Raji (cell line): ENCODE data around the gene MDM4.

Source experiments
- POLR2A ChIP-seq: IDR thresholded peaks from 2 replicates; pipeline ENCODE4 v1.6.1; 2011; ENCODE audit warnings: low read depth, low read length, control low read depth; ENCODE audit not compliant: insufficient read depth

Gene MDM4

GRCh38 chr1:204599098-204599497 is 82.9 kb downstream of the MDM4 start:
- no peak for TF ChIP-seq POLR2A

DNA sequence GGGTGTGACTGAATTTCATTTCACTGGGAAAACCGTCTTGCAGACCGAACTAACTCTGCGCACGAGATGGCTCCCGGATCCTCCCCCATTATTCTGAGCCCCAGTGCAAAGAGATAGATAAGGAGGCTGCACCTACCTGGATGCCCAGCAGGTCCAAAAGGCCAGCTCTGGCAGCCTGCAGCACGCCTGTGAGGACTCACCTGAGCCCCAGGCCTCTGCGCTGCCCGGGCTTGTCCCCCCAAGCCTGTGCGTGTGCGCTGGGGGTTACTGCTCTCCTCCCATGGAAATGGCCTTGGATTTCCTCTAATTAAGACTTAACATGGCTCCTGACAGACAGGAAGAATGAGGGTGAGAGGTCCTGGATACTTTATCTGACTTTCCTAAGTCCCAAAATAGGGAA is 83.4 kb downstream of the MDM4 start:
- TF ChIP-seq POLR2A, result no peak

GRCh38 chr1:204600203-204600602 is 84.0 kb downstream of the MDM4 start:
- no peak for TF ChIP-seq POLR2A

- no peak for TF ChIP-seq POLR2A
Measured at GRCh38 chr1:204600968-204601367, 84.8 kb downstream of the MDM4 start.

- no peak for TF ChIP-seq POLR2A
Measured at GRCh38 chr1:204602111-204602579, 85.9 kb downstream of the MDM4 start.

DNA sequence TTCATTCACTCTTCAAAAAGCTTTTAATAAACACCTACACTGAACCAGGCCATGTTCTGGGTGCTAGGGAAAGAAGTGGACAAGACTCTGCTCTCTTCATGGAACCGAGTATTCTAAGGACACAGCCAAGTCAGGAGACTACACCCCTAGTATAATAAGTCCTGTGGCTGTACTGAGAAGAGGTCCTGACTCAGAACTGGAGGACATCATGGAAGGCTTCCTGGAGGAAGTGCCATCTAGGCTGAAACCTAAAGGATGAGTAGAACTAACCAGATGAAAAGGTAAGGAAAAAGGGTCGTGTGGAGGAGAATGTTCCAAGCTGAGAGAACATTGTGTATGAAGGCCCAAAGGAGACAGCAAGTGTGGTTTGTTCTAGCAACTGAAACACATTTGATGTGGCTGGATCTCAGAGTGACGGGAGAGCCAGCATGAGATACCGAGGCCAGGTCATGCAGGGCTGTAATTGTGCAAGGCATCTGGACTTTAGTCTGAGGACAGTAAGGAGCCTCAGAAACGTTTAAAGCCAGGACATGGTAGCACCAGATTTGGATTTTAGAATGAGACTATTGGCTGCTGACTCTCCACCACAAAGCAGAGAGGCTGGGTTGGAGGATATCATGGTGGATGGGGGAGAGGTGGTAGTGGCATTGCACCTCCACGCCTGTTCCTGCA is 86.8 kb downstream of the MDM4 start:
- no peak for TF ChIP-seq POLR2A

DNA sequence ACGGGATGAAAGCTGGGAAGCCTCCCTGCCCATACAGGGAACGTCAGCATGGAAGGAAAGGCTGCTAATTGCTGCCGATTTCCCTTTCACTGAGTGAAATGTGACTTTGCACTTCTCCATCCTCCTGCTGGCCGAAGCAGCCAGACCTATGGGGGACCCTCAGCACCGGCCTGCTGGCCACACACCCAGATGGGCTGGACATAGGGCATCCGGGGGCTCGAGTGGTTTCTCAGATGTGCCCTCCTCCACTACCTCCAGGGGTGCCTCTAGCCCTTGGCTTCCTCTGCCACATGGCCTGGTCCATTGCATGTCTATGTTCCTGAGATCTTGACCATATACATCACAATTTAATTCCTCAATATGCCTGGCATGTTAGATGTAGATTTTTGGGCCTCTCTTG is 89.6 kb downstream of the MDM4 start:
- TF ChIP-seq POLR2A, result no peak
